G401 (cell line): ENCODE results near the gene SRCAP. TPM values are rescaled to one million over a fixed set of nuclear protein-coding genes. Genes with fewer than 3 reads are reported as not detected.
A peak's percentile ranks its signal among the peaks of the same experiment; 100 is the strongest.

ENCODE experiments used
- DNase-seq: peaks from one replicate; pipeline ENCODE4 v3.0.0-alpha.2; 2015; ENCODE audit warnings: low spot score
- in situ Hi-C: cut with HindIII; loops from 2 replicates; pipeline ENCODE4 v1.10.0; 2016; ENCODE audit warnings: low sequenced_read_pairs, mixed read lengths
- total RNA-seq: library from RNA; depleted of rRNA; stranded (reverse); fragments of >200 nt; shearing (Covaris generic); gene quantifications from 2 replicates; pipeline ENCODE4 v1.2.3, GENCODE V29; 2014

Gene SRCAP
- total RNA-seq, 1 experiment from 2014 or later = 4.1 TPM

DNA sequence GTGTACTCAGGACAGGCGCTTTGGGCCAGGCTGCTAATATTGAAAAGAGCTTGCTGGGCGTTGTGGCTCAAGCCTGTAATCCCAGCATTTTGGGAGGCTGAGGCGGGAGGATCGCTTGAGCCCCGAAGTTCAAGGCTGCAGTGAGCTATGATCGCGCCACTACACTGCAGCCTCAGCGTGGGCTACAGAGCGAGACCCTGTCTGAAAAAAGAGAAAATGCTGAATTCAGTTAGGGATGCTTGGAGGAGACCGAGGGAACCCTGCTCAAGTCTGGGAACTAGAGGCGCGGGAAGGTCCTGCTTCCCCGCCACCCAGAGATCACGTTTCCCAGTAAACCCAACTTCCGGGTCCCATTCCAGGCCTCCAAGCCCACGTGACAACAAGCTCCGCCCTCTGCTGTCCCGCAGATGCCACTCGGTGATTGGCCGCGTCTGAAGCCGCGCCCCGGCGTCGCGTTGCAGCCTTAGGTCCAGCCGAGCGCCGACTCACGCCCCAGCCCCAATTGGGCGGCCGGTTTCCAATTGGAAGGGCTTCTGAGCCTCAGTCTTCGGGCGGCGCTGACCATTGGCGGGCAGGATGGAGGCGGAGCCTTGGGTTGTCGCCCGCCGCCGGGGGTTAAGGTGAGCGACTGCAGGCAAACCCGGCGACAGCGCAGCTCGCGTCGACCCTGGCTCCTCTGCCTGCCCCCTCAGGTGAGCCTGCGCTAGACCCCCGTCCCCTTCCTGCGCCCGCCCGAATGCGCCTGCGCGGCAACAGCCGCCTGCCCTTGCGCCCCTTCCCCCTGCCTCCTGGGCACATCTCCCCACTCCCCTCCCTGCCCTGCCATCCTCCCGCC, 49.0 kb downstream of the SRCAP start, which contains the start of gene PHKG2:
Gene PHKG2 (plus strand): TSS at position 627 of the 835 bp plus-strand sequence. CDS start 396 bp downstream, outside the sequence.
- in situ Hi-C loops = no loop called here
- peak; percentile 100 for DNase-seq

DNA sequence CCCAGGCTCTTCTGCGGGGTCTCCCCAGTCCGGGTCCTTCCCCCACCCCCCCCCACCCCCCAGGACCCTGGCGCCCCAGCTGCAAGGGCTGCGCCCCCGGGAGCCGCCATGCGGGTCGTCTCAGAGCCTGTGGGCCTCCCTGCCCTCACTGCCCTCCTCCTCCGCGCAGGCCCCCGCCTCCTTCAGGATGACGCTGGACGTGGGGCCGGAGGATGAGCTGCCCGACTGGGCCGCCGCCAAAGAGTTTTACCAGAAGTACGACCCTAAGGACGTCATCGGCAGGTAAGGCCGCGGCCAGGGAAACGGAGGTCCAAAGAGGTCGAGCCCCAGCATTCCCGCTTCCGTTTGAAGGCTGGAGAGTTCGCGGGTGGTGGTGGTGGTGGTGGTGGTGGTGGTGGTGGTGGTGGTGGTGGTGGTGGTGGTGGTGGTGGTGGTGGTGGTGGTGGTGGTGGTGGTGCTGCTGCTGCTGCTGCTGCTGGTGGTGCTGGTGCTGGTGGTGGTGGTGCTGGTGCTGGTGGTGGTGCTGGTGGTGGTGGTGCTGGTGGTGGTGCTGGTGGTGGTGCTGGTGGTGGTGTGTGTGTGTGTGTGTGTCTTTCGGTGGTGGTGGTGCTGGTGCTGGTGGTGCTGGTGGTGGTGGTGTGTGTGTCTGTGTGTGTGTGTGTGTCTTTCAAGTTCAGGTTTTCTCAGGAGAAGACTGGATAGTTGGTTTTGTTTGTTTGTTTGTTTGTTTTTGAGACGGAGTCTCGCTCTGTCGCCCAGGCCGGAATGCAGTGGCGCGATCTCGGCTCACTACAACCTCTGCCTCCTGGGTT, 49.9 kb downstream of the SRCAP start:
- peak; percentile 25 for DNase-seq
- in situ Hi-C loops = no loop called here

DNA sequence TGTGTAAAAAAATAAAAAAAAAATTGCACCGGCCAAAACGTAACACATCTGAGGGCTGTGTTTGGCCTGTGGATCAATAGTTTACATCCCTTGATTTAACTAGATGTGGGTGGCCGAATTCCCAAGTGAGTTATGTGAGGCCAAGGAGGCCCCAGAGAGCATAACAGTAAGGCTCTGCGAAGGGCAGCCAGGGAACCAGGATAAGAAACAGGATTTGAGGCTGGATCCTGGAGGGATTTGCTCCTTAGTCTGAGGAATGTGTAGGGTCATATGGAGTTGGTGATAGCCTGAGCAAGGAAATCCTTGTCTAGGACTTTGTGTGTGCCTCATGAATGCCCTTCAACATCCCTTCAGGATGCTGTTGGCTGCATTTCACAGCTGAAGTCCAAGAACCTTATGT, 51.2 kb downstream of the SRCAP start:
- in situ Hi-C loops = loop anchor here (10.0 kb wide), 1 partner anchor 155 kb away; no protein-coding TSS in a partner anchor

DNA sequence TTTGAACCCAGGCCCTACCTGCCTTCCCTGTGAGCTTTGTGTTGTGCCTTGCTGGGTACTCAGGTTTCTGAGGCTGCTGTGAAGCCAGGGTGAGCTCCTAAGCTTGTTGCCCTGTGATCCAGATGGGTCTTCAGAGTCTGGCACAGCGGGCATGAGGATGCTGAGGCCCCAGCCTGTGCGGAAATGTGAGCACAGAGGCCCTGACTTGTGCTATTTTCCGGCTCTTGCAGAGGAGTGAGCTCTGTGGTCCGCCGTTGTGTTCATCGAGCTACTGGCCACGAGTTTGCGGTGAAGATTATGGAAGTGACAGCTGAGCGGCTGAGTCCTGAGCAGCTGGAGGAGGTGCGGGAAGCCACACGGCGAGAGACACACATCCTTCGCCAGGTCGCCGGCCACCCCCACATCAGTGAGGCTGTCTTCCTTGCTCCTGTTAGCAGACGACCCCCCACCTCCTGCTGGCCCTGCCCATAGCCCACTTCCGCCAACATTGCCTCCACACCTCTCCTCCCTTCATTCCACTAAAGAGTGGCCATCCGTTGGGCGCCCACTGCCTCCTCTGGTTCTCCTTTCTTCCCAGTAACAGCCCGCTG, 52.0 kb downstream of the SRCAP start:
- no peak for DNase-seq
- in situ Hi-C loops = loop anchor here (10.0 kb wide), 1 partner anchor 154 kb away; no protein-coding TSS in a partner anchor

More for the DNA sequence above, 51.2 kb downstream of the SRCAP start:
- no peak for DNase-seq

- in situ Hi-C loops = loop anchor here (10.0 kb wide), 1 partner anchor 151 kb away; no protein-coding TSS in a partner anchor
- no peak for DNase-seq
These were observed 54.6 kb downstream of the SRCAP start for GRCh38 chr16:30753596-30753995.

DNA sequence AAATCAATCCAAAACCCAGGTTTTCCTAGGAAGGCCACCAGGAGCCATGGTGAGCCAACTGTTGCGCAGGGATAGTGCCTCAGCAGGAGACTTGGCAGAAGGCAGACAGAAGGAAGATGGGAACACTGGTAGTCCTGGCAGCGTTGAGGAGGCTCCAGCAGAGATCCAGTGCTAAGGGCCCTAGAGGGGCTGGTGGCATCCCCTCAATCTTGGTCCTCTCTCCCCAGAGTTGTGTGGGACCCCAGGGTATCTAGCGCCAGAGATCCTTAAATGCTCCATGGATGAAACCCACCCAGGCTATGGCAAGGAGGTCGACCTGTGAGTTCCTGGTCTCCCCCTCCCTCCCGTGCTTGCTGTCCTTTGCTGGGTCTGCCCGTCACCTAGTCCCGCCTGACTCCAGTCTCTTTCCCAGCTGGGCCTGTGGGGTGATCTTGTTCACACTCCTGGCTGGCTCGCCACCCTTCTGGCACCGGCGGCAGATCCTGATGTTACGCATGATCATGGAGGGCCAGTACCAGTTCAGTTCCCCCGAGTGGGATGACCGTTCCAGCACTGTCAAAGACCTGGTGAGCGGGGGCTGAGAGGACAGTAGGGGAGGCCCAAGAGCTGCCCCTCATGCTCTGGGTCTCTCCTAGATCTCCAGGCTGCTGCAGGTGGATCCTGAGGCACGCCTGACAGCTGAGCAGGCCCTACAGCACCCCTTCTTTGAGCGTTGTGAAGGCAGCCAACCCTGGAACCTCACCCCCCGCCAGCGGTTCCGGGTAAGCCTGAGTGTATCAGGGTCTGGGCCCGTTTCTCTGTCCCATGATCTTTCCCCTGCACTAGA, 57.2 kb downstream of the SRCAP start:
- DNase-seq = no peak
- in situ Hi-C loops = loop anchor here (10.0 kb wide), 1 partner anchor 149 kb away; no protein-coding TSS in a partner anchor

DNA sequence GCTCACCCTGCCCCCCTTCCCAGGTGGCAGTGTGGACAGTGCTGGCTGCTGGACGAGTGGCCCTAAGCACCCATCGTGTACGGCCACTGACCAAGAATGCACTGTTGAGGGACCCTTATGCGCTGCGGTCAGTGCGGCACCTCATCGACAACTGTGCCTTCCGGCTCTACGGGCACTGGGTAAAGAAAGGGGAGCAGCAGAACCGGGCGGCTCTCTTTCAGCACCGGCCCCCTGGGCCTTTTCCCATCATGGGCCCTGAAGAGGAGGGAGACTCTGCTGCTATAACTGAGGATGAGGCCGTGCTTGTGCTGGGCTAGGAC, 57.8 kb downstream of the SRCAP start:
- in situ Hi-C loops = loop anchor here (10.0 kb wide), 1 partner anchor 148 kb away; no protein-coding TSS in a partner anchor
- DNase-seq = no peak

- in situ Hi-C loops = loop anchor here (10.0 kb wide), 1 partner anchor 147 kb away; no protein-coding TSS in a partner anchor
- peak; percentile 61 for DNase-seq
These were observed 58.3 kb downstream of the SRCAP start for GRCh38 chr16:30757316-30757715.

GRCh38 chr16:30758988-30759491, 60.1 kb downstream of the SRCAP start:
- no peak for DNase-seq
- in situ Hi-C loops = loop anchor here (10.0 kb wide), 1 partner anchor 146 kb away; no protein-coding TSS in a partner anchor

GRCh38 chr16:30760001-30760559, 61.1 kb downstream of the SRCAP start:
- DNase-seq = no peak
- in situ Hi-C loops = no loop called here

GRCh38 chr16:30760577-30761426, 61.8 kb downstream of the SRCAP start:
- in situ Hi-C loops = no loop called here
- no peak for DNase-seq

DNA sequence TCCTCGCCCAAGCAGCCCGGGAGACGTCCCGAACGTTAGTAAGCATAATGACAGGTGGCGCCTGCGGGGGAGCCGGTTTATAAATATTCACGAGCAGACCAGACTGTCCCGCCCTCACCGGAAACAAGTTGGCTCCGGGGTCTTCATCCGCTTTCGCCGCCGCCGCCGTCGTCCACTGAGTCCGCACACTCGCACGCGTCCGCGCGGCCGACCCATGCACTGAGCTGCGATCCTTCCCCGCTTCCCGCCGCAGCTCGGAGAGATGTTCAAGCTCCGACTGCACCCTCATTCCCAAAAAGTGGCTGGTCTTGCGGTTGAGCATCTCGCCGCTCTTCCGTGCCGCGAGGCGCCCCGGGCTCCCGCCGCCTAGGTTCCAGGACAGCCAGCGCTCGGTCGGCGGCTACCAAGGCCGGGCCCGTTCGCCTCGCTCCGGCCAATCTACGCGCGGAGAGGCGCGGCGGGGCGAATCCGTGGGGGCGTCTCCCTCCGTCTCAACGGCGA, 62.5 kb downstream of the SRCAP start:
- DNase-seq = no peak
- in situ Hi-C loops = no loop called here

DNA sequence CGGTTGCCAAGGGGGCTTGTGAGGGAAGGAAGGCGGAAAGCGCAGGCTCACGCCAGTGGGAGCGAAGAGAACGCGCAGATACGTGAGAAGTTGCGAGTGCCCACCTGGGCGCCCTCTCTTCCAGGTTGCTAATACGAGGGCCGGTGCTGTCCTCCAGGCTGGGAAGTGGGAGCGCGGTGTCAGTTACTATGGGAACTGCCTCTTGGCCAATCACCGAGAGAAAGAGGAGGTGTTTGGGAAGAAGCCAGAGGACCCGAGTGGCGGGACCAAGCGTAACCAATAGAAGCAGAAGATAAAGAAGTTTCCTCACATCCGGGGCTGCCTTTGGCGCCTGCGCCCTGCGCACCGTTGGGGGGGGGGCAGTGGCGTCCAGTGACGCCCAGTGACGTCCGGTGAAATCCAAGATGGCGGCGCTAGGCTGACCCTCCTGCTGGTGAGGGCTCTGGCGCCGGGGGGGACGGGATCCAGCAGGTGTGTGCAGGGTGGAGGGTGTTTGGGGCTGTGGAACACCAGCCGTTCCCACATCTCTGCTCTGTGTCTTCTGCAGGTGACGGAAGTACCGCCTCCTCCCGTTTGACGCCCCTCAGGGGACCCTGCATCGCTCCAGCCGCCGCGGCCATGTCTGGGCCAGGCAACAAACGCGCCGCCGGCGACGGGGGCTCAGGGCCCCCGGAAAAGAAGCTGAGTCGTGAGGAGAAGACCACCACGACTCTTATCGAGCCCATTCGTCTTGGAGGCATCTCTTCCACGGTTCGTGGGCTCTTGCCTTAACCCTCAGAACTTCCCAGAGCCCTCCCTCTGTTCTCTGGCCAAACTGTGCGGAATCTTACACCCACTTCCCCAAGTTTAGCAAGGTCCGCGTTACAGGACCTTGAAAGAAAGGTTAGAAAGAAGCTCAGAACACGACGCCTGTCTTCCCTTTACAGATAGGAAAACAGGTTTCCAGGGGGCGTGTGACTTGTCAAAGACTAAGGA, 63.2 kb downstream of the SRCAP start, which contains the start of the genes CFAP119 and RNF40:
Gene CFAP119 (minus strand): TSS at position 135 of the 975 bp plus-strand sequence. CDS start 314 bp downstream, outside the sequence.
Gene RNF40 (plus strand): TSS at position 395 of the 975 bp plus-strand sequence. CDS start 224 bp downstream, at position 619.
- peak; percentile 99 for DNase-seq
- in situ Hi-C loops = no loop called here

DNA sequence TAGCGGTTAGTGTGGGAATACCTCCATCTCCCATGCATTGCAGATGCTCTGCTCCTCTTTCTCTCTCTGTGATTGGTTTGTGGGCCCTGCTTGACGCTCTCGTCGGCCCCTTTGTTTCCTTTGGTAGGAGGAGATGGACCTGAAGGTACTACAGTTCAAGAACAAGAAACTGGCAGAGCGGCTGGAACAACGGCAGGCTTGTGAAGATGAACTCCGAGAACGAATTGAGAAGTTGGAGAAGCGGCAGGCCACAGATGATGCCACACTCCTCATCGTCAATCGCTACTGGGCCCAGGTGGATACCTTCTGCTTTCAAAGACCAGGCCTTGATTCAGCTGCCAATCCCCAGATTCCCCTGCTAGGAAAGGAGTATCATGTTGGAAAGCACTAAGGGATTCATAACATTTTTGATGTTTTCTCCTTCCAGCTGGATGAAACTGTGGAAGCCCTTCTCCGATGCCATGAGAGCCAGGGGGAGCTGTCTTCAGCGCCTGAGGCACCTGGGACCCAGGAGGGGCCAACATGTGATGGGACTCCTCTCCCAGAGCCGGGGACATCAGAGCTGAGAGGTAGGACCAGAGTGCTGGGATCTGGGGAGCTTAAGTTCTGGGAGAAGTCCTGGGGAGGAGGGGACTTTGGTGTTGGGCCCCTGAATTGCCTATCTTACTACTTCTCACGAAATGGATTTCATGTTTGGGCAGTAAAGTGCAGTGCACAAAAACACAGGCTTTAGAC, 64.2 kb downstream of the SRCAP start:
- no peak for DNase-seq
- in situ Hi-C loops = no loop called here

DNA sequence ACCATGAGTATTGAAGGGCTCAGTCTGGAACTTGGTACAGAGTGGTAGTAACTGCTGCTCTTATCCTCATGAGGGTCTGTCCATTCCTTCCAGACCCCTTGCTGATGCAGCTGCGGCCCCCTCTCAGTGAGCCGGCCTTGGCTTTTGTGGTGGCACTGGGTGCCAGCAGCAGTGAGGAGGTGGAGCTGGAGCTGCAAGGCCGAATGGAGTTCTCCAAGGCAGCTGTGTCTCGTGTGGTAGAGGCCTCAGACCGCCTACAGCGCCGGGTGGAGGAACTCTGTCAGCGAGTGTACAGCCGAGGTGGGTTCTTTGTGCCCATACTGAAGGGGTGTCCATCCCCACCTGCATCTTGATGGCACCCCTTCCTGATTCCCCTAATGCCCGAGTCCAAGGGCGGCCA, 65.1 kb downstream of the SRCAP start:
- in situ Hi-C loops = no loop called here
- DNase-seq = no peak
